Endothelial cell of umbilical vein (primary cell): ENCODE results near the gene FRRS1. TPM values are rescaled to one million over a fixed set of nuclear protein-coding genes. Genes with fewer than 3 reads are reported as not detected.
A peak's percentile ranks its signal among the peaks of the same experiment; 100 is the strongest.

ENCODE experiments used
- BruUV-seq: library from RNA; stranded (reverse); fragments of 400-500 nt; replicated peaks from 2 replicates; lab custom pipeline; 2021; lab: Mats Ljungman, UMichigan
- CTCF ChIA-PET: fragments of 300-600, 350-600 bp; sonication (Branson Sonifier 250); formaldehyde crosslinking; loops from one replicate; lab custom pipeline; 2021; ENCODE audit warnings: antibody characterized with exemption, inconsistent platforms; lab: Charles Lee
- POLR2A ChIA-PET: fragments of 300-600, 350-600 bp; sonication (Branson Sonifier 250); formaldehyde crosslinking; loops from one replicate; lab custom pipeline; 2021; ENCODE audit warnings: antibody characterized with exemption, inconsistent platforms; lab: Charles Lee
- DNase-seq: peaks from one replicate; pipeline ENCODE4 v3.0.0-alpha.2; 2011; ENCODE audit warnings: low read depth, low spot score
- FAIRE-seq: peaks from 2 replicates; lab custom pipeline; 2011; peaks lifted over from hg19 to GRCh38; lab: Jason Lieb, UNC
- H2AFZ ChIP-seq: 2 replicates; pipeline ENCODE4 v1.6.0; 2012; ENCODE audit warnings: low read depth, low read length, control low read depth, inconsistent platforms
- H3K27ac ChIP-seq: 2 replicates; pipeline ENCODE4 v1.5.1; 2011; ENCODE audit warnings: low read depth, mild to moderate bottlenecking, control low read depth, low read length, moderate library complexity; ENCODE audit not compliant: insufficient read depth
- H3K27me3 ChIP-seq, 2 experiments: 2 replicates each; pipeline versions ENCODE4 v1.6.0 to v1.6.1; 2011; ENCODE audit warnings: low read length in 2 of 2, mixed read lengths in 1 of 2; ENCODE audit not compliant: control insufficient read depth in 2 of 2, insufficient read depth in 2 of 2
- H3K36me3 ChIP-seq, 2 experiments: 2 replicates in 1 of 2; 3 replicates in 1 of 2; pipeline ENCODE4 v1.5.1; 2011; ENCODE audit warnings: low read length in 2 of 2, mild to moderate bottlenecking in 1 of 2, moderate library complexity in 1 of 2; ENCODE audit not compliant: control insufficient read depth in 2 of 2, insufficient read depth in 2 of 2; ENCODE audit errors: extremely low read depth in 1 of 2
- H3K4me1 ChIP-seq: 3 replicates; pipeline ENCODE4 v1.5.1; 2011; ENCODE audit warnings: mild to moderate bottlenecking, low read length; ENCODE audit not compliant: control insufficient read depth, insufficient read depth; ENCODE audit errors: extremely low read depth
- H3K4me2 ChIP-seq: 2 replicates; pipeline ENCODE4 v1.6.1; 2011; ENCODE audit warnings: low read length, control low read depth, mixed read lengths; ENCODE audit not compliant: insufficient read depth
- H3K4me3 ChIP-seq, 3 experiments: fragments of 200-600 bp in 1 of 3; sonication (generic), shearing (Covaris generic) in 1 of 3; replicated peaks in 1 of 3; 2 replicates each; pipeline ENCODE4 v1.5.1; 2011 to 2016; ENCODE audit warnings: control low read depth in 3 of 3, low read length in 3 of 3, mild to moderate bottlenecking in 2 of 3, inconsistent platforms in 1 of 3, low read depth in 1 of 3, moderate library complexity in 1 of 3; ENCODE audit not compliant: insufficient read depth in 1 of 3
- H3K79me2 ChIP-seq: 2 replicates; pipeline ENCODE4 v1.6.0; 2012; ENCODE audit warnings: low read length, inconsistent platforms; ENCODE audit not compliant: control insufficient read depth, insufficient read depth
- H3K9ac ChIP-seq: replicated peaks from 2 replicates; pipeline ENCODE3; 2011; ENCODE audit warnings: low read length, control low read depth; ENCODE audit not compliant: insufficient read depth; ENCODE audit errors: extremely low read depth
- H3K9me1 ChIP-seq: replicated peaks from 3 replicates; pipeline ENCODE4 v1.6.0; 2011; ENCODE audit warnings: mild to moderate bottlenecking, low read length; ENCODE audit not compliant: control insufficient read depth, insufficient read depth; ENCODE audit errors: extremely low read depth
- H3K9me3 ChIP-seq: replicated peaks from 2 replicates; pipeline ENCODE4 v1.5.1; 2012; ENCODE audit warnings: low read length, inconsistent platforms; ENCODE audit not compliant: control insufficient read depth, insufficient read depth
- H4K20me1 ChIP-seq: replicated peaks from 2 replicates; pipeline ENCODE3; 2011; ENCODE audit warnings: mild to moderate bottlenecking, low read length; ENCODE audit not compliant: control insufficient read depth, insufficient read depth; ENCODE audit errors: extremely low read depth
- EZH2 ChIP-seq: IDR thresholded peaks from 2 replicates; pipeline ENCODE4 v1.6.1; 2012; ENCODE audit warnings: borderline replicate concordance, low read depth, mild to moderate bottlenecking, moderate library complexity, low read length, inconsistent platforms; ENCODE audit not compliant: severe bottlenecking
- FOS ChIP-seq: IDR thresholded peaks from 2 replicates; pipeline ENCODE4 v1.6.1; 2011; ENCODE audit warnings: mild to moderate bottlenecking, low read length, moderate library complexity, borderline replicate concordance; ENCODE audit not compliant: insufficient read depth
- GATA2 ChIP-seq: IDR thresholded peaks from 2 replicates; pipeline ENCODE4 v1.7.0; 2011; ENCODE audit warnings: low read depth, mild to moderate bottlenecking, moderate library complexity, mixed read lengths, low read length; ENCODE audit not compliant: insufficient read length, insufficient read depth
- MYC ChIP-seq: IDR thresholded peaks from one replicate; pipeline ENCODE4 v1.6.1; 2011; ENCODE audit warnings: mild to moderate bottlenecking, low read depth, low read length
- POLR2A ChIP-seq: IDR thresholded peaks from 2 replicates; pipeline ENCODE4 v1.6.1; 2012; ENCODE audit warnings: low read depth, mild to moderate bottlenecking, control low read depth, low read length
- POLR2AphosphoS5 ChIP-seq: IDR thresholded peaks from 2 replicates; pipeline ENCODE4 v1.6.1; 2012; ENCODE audit warnings: low read depth, mild to moderate bottlenecking, control low read depth, low read length, moderate library complexity; ENCODE audit not compliant: insufficient read depth
- dilution Hi-C: fragments of 300-500 bp; cut with MboI; formaldehyde crosslinking; loops from one replicate; pipeline ENCODE4 v1.15.0; 2019; ENCODE audit warnings: low sequenced_read_pairs; ENCODE audit not compliant: extremely low pct_ligation_motif_present
- intact Hi-C: fragments of 100-400 bp; cut with micrococcal nuclease; formaldehyde crosslinking; loops from one replicate; pipeline ENCODE4 v1.10.0; 2022
- polyA plus RNA-seq, 4 experiments: library from polyadenylated mRNA; depleted of rRNA in 3 of 4; stranded (reverse) in 3 of 4; unstranded in 1 of 4; fragments of >200 nt; gene quantifications; 2 replicates each; pipeline versions ENCODE4 v1.2.1 to v1.2.3, GENCODE V29; 2011 to 2012; ENCODE audit warnings: missing spikeins in 1 of 4
- total RNA-seq: library from RNA; stranded (reverse); gene quantifications from 2 replicates; pipeline ENCODE4 v1.2.3, GENCODE V29; 2021

The FRRS1 gene
- total and polyA plus RNA-seq, 2 donors (not counting 3 experiments of a cell fraction or from before 2014, with no cell fraction given): 1.1 to 3.1 TPM

DNA sequence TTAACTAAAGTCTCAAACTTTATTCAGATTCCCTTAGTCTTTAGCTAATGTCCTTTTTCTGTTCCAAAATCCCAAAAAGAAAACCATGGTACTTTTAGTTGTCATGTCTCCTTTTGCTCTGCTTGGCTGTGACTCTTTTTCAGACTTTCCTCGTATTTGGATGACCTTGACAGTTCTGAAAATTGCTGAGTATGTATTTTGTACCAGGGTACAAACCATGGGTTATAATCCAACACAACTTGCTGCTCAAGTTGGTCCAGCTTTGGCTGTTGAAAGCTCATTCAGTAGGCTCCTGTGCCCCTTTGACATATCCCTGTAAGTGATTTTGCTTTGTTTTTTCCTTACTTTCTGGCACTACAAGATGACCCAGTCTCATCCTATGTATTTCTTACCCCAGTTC is 68.9 kb downstream of the FRRS1 start:
- Histone ChIP-seq H4K20me1 (no peaks in the 10 kb centered on the region), H3K4me2 (no peak overlapping the region), H2AFZ (no peak overlapping the region), H3K9me3 (no peaks in the 10 kb centered on the region), H3K4me3 (no peak overlapping the region), H3K36me3 (peaks cover 6 to 10% of the 10 kb centered on the region in 2 experiments), H3K79me2 (no peaks in the 10 kb centered on the region), H3K27ac (no peak overlapping the region), H3K4me1 (peaks cover 11% of the 10 kb centered on the region), H3K9me1 (no peaks in the 10 kb centered on the region), H3K27me3 (no peaks in the 10 kb centered on the region), H3K9ac (no peak overlapping the region)
- dilution Hi-C loops: no loop called here
- TF ChIP-seq MYC (no peak), GATA2 (no peak), POLR2AphosphoS5 (peak; percentile 19)
- ChIA-PET CTCF (no interaction called here), POLR2A (no interaction called here)
- DNase-seq (no peak), FAIRE-seq (no peak)
- BruUV-seq: TSS peak; percentile 5
- intact Hi-C loops: no loop called here

DNA sequence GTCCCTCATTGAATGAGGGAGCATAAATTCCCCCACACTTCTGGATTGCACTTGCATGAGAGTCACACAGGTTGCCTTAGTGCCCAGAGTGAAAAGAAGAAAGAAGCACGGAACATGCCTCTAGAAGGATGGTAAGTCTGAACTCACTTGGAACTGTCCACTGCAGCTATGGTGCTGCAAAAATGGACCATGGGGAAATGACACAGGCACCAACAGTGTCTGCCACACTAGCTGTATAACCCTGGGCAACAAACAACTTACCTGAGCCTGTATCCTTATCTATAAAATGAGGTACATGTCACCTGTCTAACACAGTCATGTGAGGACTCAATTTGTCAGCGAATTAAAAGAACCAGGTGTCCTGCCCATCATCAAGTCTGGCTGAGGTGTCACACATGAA is 69.8 kb downstream of the FRRS1 start:
- Histone ChIP-seq H4K20me1 (no peaks in the 10 kb centered on the region), H2AFZ (no peak overlapping the region), H3K9ac (no peak overlapping the region), H3K79me2 (peaks cover 3% of the 10 kb centered on the region), H3K9me3 (no peaks in the 10 kb centered on the region), H3K27ac (no peak overlapping the region), H3K4me2 (no peak overlapping the region), H3K36me3 (peaks cover 11 to 17% of the 10 kb centered on the region in 2 experiments), H3K27me3 (no peaks in the 10 kb centered on the region), H3K4me1 (peaks cover 21% of the 10 kb centered on the region), H3K4me3 (no peak overlapping the region), H3K9me1 (no peaks in the 10 kb centered on the region)
- peak; percentile 43 for TF ChIP-seq POLR2A
- no peak for TF ChIP-seq POLR2AphosphoS5
- TF ChIP-seq EZH2: no peak
- TF ChIP-seq FOS: no peak
- no peak for FAIRE-seq
- dilution Hi-C loops: no loop called here
- intact Hi-C loops: no loop called here
- DNase-seq: no peak
- CTCF ChIA-PET: interaction anchor here (0.8 to 1.2 kb wide), 3 partner anchors 9 to 11 kb away, joined by 3 to 4 read pairs (median 4); no protein-coding TSS in a partner anchor
- POLR2A ChIA-PET: no interaction called here
- BruUV-seq: no TSS peak
